ENCODE data around the gene OR2T6.
"Not testable (repeated sequence)": the region's sequence is repeated elsewhere in the genome, so short reads cannot be mapped to it uniquely, and the experiment has no call there.

OR2T6 gene, protein sequence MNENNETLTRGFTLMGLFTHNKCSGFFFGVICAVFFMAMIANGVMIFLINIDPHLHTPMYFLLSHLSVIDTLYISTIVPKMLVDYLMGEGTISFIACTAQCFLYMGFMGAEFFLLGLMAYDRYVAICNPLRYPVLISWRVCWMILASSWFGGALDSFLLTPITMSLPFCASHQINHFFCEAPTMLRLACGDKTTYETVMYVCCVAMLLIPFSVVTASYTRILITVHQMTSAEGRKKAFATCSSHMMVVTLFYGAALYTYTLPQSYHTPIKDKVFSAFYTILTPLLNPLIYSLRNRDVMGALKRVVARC

DNA sequence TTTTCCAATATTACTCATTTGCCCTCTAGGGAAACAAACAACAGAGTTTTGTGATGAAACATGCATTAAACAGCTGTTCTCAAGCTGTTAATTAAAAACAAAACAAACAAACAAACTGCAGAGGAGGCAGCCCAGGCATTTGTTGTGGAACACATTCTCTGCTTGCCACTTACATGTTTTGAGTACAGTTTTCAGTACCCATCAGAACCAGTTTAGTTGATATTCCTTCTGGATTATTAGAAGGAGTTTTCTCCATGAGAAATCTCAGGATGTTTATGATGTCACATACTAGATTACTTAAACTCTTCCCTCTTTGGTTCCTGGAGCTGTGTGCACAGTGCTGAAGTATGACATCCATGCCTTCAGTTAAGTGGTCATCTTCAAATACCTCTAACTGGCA lies at the start of gene OR2T6:
OR2T6 (plus strand) TSS at position 301 of the 400 bp plus-strand sequence. CDS start 11,863 bp downstream, outside the sequence.
- H3K4me3 ChIP-seq: no peak within 1 kb of the TSS
- H3K27ac ChIP-seq: no peak within 1 kb of the TSS

DNA sequence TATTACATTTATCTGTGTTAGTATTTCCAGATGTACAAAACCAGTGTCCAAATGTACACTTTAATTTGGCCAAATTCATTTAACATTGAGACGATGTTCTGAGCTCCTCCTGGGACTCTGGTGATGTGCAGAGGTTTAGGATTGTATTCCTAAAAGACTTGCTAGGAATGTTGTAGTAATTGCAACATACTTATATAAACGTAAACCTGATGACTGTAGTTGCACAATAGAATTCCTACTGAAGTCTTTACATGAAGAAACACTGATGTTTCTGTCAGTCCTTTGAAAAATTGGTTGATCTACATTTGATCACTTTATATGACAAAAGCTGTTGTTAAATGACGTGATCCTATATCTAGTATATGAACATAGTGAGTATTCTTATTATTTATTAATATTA lies 32.1 kb upstream of the OR2T6 start:
- Histone ChIP-seq H3K27ac (no peak overlapping the region), H3K4me3 (no peak overlapping the region)

DNA sequence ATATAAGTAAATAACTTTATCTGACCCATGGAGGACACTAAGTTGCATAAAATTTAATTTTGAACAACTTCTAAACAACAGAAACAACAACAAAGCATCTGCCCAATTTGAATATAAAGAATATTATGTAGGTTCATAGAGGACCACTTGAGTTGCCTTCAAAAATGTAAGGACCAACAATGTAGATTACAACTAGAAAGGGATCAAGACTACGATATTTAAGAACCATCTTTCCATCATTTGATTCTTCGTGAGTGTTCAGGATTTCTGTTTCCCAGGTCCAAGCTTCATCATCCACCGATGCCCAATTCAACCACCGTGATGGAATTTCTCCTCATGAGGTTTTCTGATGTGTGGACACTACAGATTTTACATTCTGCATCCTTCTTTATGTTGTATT lies 27.1 kb upstream of the OR2T6 start, which contains the start of gene OR14C36:
OR14C36 (plus strand) TSS at position 301 of the 400 bp plus-strand sequence; CDS start at position 301, 0 bp downstream.
- Histone ChIP-seq H3K27ac (no peak within 1 kb of the TSS), H3K4me3 (no peak within 1 kb of the TSS)

DNA sequence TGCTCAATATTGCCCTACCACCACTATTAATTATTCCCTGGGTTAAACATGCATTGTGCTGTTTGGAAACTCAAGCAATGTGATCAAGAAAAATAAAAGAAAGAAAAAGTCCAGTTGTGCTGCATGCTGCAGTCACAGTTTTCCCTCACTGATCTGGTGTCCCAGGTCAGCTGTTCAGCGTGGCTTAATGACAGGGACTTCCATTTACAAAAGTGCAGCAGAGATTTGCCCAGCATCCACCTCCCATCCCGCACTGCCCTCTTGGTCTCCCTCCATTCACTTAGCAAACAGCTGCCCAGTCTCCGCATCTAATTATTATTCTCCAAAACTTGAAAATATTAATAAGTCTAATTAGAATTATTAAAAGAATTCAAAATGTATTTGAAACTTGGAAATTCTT lies 16.1 kb upstream of the OR2T6 start:
- no peak overlapping the region for H3K27ac ChIP-seq
- H3K4me3 ChIP-seq: no peak overlapping the region

DNA sequence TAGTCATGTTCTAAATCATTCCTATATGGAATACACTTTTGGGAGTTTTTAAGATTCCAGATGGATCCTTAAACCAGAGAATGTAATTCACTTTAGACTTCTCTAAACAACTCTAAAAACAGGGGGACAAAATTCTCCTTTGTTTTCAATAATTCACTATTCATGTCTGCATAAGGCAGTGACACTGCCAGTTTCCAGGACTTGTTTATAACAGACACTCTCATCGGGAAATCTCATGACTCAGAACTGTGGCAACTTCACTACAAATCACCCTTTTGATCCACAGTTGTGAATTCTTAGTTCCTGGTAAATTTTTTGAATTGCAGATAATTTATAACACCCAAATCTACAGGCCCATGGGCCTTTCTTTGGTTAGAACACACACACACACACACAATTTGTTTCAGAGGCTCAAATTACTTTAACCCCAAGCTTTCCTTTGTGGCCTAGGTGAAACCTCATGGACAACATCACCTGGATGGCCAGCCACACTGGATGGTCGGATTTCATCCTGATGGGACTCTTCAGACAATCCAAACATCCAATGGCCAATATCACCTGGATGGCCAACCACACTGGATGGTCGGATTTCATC lies 14.3 kb upstream of the OR2T6 start, which contains the start of gene OR2T4:
OR2T4 (plus strand) TSS at position 545 of the 595 bp plus-strand sequence; CDS start at position 545, 0 bp downstream.
- Histone ChIP-seq H3K27ac (no peak within 1 kb of the TSS), H3K4me3 (no peak within 1 kb of the TSS)

DNA sequence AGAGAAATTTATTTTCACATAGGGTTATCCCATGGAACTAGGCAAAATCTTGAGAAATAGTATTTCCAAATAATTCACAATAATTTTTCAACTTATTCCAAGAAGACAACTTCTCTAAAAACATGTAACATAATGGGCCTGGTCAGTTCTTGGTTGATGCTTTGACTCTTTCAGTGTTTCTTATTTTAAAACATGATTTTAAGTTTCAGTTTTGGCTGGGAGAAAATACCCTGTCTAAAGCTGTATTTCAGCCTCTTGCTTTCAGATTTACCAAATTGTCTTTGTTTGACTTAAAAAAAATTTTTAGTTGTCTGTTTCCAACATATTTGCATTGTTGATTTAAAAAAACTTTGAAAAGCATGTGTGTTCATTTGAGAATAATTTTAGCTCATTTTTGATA lies 8.9 kb upstream of the OR2T6 start:
- Histone ChIP-seq H3K27ac (no peak overlapping the region), H3K4me3 (no peak overlapping the region)

DNA sequence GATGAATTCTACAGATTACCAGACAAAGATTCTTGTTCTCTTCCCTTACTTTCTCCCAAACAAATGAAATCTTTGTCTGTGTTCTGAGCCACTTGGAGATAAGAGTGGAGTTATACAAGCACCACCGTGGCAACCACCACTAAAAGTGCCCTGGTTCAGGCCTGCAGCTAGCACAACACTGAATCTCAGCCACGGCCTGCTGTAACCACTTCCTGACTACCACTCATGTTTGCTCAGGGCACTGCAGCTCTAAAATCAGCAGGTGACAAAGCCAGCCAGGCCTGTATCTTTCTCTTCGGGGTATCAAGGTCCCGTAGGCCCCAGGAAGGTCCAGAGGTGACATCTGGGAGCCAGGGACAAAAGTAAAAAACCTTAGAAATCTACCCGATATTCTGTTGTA lies 3.2 kb upstream of the OR2T6 start:
- Histone ChIP-seq H3K27ac (no peak overlapping the region), H3K4me3 (no peak overlapping the region)

DNA sequence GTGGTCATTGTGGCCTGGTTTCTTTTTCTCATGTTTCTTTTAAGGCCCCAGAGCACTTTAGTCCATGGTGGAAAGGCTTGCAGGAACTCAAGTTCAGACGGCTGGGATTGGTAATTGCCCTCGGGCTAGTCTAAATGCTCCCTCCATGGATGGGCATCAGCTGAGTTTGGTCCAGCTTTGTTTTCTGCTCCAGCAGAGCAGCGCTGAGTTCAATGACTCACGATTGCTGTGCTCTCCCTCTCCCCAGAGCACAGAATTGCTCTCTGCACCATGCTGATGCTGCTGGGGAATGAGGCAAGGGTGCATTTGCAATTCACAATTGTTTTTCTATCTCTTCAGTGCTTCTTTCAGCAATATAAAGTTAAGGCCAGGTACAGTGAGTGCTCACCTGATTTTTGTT lies 1.8 kb upstream of the OR2T6 start:
- Histone ChIP-seq H3K27ac (no peak overlapping the region), H3K4me3 (no peak overlapping the region)

DNA sequence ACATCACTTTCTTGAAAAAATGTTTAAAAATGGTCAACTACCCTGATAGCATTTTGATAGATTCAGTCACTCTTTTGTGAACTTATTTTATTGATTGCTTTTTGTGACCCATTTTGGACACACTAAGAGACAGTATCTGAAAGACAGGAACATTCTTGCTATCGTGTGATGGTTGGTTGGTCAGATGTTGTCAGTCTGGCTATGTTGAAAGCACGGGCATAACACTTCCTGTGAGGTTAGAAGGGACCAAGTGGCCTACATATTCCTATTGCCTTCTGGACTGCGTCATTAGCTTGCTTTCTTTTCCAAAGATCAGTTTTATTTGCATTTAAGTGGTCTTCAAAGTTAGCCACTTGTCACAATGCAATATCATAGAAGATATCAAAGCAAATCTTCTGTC lies 1.4 kb downstream of the OR2T6 start:
- Histone ChIP-seq H3K27ac (no peak overlapping the region), H3K4me3 (no peak overlapping the region)

DNA sequence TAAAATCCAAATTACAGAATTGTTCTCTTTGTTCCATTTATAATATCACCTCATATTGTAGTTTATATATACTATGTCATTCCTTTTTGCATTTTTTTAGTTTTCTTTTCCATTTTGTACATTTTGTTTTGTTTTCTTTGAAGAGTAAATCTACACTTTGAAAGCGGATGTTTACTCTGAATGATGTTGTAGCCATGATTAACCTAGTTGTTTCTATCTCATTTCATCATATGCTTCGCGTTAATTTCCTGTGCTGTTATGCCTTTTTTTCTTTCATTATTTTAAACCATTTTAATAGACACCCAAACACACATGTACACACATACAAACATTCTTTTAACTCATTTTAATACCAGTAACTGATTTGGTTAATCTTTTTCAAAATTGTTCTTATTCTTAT lies 5.3 kb downstream of the OR2T6 start:
- H3K4me3 ChIP-seq: no peak overlapping the region
- H3K27ac ChIP-seq: no peak overlapping the region

DNA sequence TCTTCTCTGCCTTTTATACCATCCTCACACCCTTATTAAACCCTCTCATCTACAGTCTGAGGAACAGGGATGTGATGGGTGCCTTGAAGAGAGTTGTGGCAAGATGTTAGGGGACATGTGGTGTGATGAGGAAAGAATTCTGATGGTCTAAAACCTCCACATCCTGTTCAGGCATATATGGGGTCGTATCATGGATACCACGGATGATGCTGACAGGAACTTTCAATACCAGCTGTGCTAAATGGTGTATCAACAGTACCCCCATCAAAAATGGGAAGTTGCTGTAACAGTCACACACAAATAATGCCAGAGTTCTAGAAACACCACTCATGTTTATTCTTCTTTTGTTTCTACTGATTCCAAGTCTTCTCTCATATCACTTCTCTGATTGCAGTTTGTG lies 12.9 kb downstream of the OR2T6 start:
- no peak overlapping the region for H3K4me3 ChIP-seq
- H3K27ac ChIP-seq: no peak overlapping the region

DNA sequence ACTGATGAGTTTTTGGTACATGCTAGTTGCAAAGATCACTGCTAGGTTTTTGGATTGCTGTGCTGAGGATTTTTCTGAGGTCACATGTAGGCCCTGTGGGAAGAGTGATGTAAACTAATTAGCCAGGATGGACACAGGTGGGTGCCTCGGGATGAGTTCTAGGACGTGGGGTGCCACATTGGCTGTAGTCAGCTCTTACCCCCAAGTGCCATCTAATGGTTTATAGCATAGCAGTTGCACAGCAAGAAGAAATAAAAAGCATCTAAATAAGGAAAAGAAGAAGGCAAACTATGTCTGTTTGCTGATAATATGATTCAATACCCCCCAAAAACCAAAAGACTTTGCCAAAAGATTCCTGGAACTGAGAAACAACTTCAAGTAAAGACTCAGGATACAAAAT lies 17.5 kb downstream of the OR2T6 start:
- Histone ChIP-seq H3K27ac (no peak overlapping the region), H3K4me3 (no peak overlapping the region)

DNA sequence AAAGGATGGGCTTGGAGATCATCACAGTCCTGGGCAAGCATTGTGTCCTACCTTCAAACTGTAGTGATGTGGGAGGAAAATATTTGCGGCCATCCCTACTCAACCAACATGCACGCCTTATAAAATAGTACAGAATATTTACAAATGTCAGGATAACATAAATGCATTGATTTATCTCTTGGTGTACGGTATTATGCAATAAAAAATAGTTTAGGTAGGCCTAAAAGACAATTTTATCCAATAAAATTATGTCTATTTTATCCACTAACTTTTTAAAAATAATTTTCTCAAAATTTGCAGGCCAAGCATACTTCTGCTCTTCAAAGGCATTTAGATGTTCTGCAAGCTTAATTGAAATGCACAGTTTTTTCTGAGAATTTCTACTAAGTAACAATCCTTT lies 27.2 kb downstream of the OR2T6 start, which contains the start of gene OR2T1:
OR2T1 (plus strand) TSS at position 301 of the 400 bp plus-strand sequence. CDS start 3,100 bp downstream, outside the sequence.
- no peak within 1 kb of the TSS for H3K4me3 ChIP-seq
- H3K27ac ChIP-seq: no peak within 1 kb of the TSS

DNA sequence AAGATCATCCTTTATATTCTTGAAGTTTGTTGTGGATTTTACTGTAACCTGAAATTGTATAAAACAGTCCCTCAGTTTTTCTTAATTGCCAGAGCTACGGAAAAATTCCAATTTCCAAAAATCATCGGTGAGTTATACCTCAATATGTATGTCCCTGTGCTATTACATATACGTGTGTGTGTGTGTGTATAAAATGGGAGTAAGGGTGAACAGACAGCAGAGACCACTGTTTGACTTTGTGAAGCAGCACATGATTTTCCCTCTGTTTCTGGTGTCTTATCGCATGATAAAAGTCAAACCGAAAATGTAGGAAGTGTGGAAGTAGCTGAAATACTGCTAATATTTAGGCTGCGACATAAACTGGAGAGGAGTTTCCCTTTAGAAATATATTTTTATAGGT lies 28.5 kb downstream of the OR2T6 start:
- H3K27ac ChIP-seq: no peak overlapping the region
- H3K4me3 ChIP-seq: no peak overlapping the region

DNA sequence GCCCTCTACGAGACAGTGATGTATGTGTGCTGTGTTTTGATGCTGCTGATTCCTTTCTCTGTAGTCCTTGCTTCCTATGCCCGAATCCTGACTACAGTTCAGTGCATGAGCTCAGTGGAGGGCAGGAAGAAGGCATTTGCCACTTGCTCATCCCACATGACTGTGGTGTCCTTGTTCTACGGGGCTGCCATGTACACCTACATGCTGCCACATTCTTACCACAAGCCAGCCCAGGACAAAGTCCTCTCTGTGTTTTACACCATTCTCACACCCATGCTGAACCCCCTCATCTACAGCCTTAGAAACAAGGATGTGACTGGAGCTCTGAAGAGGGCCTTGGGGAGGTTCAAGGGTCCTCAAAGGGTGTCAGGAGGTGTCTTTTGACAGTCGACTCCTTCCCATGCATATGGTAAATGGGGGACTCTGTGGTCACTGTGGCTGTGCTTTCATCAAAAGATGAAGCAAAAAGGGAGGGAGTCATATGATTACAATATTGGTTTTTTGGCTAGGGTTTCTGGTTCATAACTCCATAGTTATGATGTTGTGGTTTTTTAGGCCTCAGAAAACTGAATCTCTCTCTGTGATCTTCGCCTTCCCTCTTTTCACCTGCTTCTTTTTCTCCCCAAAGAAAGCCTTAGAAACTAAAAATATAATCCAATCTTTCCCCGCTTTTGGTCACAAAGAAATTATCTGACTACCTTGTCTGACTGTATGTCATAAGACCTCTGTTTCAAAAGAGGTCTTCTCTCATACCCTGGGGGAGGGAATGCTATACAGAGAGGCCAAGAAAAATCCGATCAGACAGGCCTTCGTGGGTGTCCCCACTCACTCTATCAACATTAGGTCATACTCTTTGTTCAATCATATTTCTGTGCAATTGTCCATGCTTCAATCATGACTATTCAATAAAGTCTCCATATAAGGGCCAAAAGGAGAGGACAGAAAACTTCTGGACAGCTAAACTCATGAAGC lies 31.5 kb downstream of the OR2T6 start:
- Histone ChIP-seq H3K27ac (no peak overlapping the region), H3K4me3 (no peak overlapping the region)

DNA sequence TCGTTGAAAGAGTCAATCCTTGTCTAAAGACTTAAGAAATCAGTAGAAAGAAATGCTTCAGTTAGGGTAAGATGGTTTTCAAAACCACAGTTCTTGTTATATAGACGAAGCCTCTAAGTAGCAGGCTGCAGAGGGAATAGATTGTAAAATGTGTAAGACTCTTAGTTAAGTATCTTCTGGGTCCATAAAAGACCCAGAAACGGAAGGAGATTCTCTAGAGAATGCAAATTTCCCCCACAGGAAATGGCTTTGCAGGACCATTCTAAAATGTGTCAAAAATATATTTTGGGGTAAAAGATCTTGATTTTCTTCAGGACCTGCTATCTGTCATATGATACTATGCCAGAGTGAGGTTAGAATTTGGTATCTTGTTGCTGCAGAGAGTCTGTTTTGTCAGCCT lies 40.7 kb downstream of the OR2T6 start:
- no peak overlapping the region for H3K27ac ChIP-seq
- no peak overlapping the region for H3K4me3 ChIP-seq

DNA sequence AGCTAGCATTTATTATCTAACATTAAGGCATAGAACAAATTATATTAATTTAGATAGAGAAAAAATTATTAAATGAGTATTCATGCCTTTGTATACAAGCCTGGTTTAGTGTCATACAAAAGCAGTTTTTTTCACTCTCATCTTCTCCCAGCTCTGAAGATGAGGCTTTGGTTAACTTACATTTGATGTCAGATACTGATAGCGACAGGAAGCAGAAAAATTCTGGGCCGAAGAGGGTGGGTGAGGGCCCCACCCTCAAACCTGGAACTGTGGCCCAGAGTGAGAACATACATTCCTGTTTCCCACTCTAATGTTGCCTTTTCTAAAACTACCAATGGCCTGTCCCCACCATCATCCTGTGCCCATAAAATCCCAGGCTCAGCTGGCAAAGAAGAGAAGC lies 42.3 kb downstream of the OR2T6 start:
- Histone ChIP-seq H3K27ac (no peak overlapping the region), H3K4me3 (no peak overlapping the region)

DNA sequence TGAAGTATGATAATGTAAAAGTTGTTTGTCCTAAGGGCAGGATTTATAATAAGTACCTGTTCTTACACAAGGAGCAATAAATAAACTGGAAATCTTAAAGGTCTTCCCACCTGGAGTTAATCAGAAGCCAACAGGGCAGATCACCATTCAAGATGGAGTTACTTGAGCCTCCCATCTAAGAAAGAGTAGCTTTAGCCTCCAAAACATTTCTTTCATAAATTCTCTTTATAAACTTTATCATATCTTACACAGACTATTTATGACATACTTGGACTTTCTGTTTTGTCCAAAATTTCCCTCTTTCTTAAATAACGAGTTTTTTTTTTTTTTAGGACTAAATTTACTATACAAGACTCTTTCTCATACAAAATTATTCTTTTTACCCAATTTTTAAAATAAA lies 45.8 kb downstream of the OR2T6 start:
- no peak overlapping the region for H3K4me3 ChIP-seq
- H3K27ac ChIP-seq: no peak overlapping the region

DNA sequence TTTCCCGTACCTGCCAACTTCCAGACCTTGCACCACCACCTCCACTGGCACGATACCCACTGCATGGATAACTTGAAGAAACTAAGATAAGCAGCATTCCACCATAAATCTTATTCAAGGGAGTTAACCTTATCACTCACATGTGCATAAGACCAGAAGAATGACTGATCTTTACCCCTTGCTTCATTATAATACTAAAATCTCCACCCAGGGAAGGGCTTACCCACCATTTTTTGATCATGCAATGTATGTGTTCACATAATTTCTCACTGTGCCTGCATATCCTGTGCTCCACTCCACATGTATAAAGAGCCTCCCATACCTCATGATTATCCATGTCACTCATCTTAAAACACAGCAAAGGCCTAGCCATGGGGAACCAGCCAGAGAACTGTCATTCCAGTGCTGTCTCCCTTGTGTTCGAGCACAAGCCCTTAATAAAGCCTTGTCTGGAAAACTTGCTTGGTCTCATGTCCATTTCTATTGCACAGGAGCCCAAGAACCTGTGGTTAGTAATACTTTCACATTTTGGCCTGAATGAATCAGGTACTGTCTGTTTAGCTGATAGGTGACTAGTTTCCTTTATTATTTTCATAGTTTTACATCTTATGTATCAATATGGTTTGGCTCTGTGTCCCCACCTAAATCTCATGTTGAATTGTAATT lies 52.1 kb downstream of the OR2T6 start:
- not testable (repeated sequence) for H3K27ac ChIP-seq, H3K4me3 ChIP-seq

DNA sequence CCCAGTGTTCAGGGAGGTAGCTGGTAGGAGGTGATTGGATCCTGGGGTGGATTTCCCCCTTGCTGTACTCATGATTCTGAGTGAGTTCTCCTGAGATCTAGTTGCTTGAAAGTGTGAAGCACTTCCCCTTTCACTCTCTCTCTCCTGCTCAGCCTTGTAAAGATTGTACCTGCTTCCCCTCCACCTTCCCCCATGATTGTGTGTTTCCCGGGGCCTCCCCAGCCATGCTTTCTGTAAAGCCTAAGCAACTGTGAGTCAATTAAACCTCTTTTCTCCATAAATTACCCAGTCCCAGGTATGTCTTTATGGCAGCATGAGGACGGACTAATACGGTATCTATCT lies 52.6 kb downstream of the OR2T6 start:
- not testable (repeated sequence) for H3K4me3 ChIP-seq, H3K27ac ChIP-seq
